Kidney epithelial cell (primary cell): Measurements from ENCODE around the gene ARL2BP. TPM values are rescaled to one million over a fixed set of nuclear protein-coding genes. Genes with fewer than 3 reads are reported as not detected.

Experiments
- DNase-seq: peaks from one replicate; pipeline ENCODE4 v3.0.0-alpha.2; 2010; ENCODE audit warnings: low read depth
- H3K27me3 ChIP-seq: 2 replicates; pipeline ENCODE4 v1.6.0; 2011; ENCODE audit warnings: low read length; ENCODE audit not compliant: control insufficient read depth, insufficient read depth
- H3K36me3 ChIP-seq: 2 replicates; pipeline ENCODE4 v1.5.1; 2011; ENCODE audit warnings: low read length; ENCODE audit not compliant: control insufficient read depth, insufficient read depth
- H3K4me3 ChIP-seq: 2 replicates; pipeline ENCODE4 v1.5.1; 2011; ENCODE audit warnings: low read depth, mild to moderate bottlenecking, control low read depth, low read length
- CTCF ChIP-seq: IDR thresholded peaks from 2 replicates; pipeline ENCODE4 v1.5.1; 2011; ENCODE audit warnings: mild to moderate bottlenecking, moderate library complexity, low read length, control low read depth, inconsistent platforms; ENCODE audit not compliant: insufficient read depth, poor library complexity, severe bottlenecking
- total RNA-seq: library from RNA; depleted of rRNA; stranded (reverse); fragments of >200 nt; gene quantifications from 2 replicates; pipeline ENCODE4 v1.2.3, GENCODE V29; 2015

ARL2BP gene
- total RNA-seq, 1 donor from 2014 or later, result 78.3 TPM

GRCh38 chr16:57238682-57239081 is 6.4 kb upstream of the ARL2BP start:
- no peak for TF ChIP-seq CTCF
- DNase-seq, result no peak
- Histone ChIP-seq H3K4me3 (no peak overlapping the region), H3K36me3 (peaks cover 3% of the 10 kb centered on the region), H3K27me3 (no peaks in the 10 kb centered on the region)

GRCh38 chr16:57239107-57239506 is 6.0 kb upstream of the ARL2BP start:
- Histone ChIP-seq H3K36me3 (peaks cover 3% of the 10 kb centered on the region), H3K27me3 (no peaks in the 10 kb centered on the region), H3K4me3 (no peak overlapping the region)
- DNase-seq, result no peak
- no peak for TF ChIP-seq CTCF

GRCh38 chr16:57240851-57241250 is 4.2 kb upstream of the ARL2BP start:
- TF ChIP-seq CTCF, result no peak
- no peak for DNase-seq
- Histone ChIP-seq H3K36me3 (no peaks in the 10 kb centered on the region), H3K4me3 (no peak overlapping the region), H3K27me3 (no peaks in the 10 kb centered on the region)

- H3K27me3 ChIP-seq, result no peaks in the 10 kb centered on the region
- DNase-seq, result no peak
- no peaks in the 10 kb centered on the region for H3K36me3 ChIP-seq
- TF ChIP-seq CTCF, result no peak
- H3K4me3 ChIP-seq, result no peak overlapping the region
Measured at GRCh38 chr16:57242650-57243049, 2.4 kb upstream of the ARL2BP start.

GRCh38 chr16:57244463-57244766 is 644 bp upstream of the ARL2BP start:
- Histone ChIP-seq H3K4me3 (peak overlapping the region; percentile 39), H3K36me3 (no peaks in the 10 kb centered on the region), H3K27me3 (no peaks in the 10 kb centered on the region)
- DNase-seq, result no peak
- TF ChIP-seq CTCF, result no peak

GRCh38 chr16:57245472-57246113 is 534 bp downstream of the ARL2BP start:
- no peak for DNase-seq
- H3K36me3 ChIP-seq, result no peaks in the 10 kb centered on the region
- no peak for TF ChIP-seq CTCF
- H3K27me3 ChIP-seq, result no peaks in the 10 kb centered on the region
- H3K4me3 ChIP-seq, result peak overlapping the region; percentile 89
